ENCODE results near the gene PFN3.

The PFN3 gene

DNA sequence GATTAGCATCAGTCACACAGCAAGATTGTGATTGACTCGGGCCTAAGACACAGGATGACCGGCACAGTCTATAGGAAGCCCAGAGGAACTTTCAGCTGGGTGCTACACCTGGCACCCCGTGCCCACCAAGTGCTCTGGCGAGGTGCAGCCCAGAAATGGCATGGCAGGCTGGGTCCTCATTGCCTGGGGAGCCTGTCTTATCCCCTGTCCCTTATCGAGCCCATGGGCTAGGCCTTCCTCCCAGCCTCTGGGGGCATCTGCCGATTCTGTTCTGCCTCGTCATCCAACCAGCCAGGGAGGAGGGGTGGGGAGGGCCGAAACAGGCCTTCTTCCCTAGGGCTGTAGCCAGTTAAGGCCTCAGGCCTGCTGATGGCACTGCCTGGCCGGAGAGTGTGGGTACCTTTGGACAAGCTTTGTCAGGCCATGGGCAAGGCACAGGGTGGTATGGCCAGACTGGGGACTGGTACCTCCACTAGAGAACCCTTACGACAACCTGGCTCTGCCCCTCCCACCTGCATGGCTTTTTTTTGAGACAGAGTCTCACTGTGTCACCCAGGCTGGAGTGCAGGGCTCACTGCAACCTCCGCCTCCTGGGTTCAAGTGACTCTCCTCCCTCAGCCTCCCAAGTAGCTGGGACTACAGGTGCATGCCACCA is 27.6 kb upstream of the PFN3 start:
- peak overlapping the region; percentile 56 for H3K27ac ChIP-seq (ENCODE audit: low read length)
- TF ChIP-seq, protein P1, sequence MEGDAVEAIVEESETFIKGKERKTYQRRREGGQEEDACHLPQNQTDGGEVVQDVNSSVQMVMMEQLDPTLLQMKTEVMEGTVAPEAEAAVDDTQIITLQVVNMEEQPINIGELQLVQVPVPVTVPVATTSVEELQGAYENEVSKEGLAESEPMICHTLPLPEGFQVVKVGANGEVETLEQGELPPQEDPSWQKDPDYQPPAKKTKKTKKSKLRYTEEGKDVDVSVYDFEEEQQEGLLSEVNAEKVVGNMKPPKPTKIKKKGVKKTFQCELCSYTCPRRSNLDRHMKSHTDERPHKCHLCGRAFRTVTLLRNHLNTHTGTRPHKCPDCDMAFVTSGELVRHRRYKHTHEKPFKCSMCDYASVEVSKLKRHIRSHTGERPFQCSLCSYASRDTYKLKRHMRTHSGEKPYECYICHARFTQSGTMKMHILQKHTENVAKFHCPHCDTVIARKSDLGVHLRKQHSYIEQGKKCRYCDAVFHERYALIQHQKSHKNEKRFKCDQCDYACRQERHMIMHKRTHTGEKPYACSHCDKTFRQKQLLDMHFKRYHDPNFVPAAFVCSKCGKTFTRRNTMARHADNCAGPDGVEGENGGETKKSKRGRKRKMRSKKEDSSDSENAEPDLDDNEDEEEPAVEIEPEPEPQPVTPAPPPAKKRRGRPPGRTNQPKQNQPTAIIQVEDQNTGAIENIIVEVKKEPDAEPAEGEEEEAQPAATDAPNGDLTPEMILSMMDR (IDR thresholded peaks at IDR 0.05; ENCODE audit: low read depth, low read length): no peak
- no peak for TF ChIP-seq EZH2phosphoT487 (IDR thresholded peaks at IDR 0.05; ENCODE audit: low read depth)

DNA sequence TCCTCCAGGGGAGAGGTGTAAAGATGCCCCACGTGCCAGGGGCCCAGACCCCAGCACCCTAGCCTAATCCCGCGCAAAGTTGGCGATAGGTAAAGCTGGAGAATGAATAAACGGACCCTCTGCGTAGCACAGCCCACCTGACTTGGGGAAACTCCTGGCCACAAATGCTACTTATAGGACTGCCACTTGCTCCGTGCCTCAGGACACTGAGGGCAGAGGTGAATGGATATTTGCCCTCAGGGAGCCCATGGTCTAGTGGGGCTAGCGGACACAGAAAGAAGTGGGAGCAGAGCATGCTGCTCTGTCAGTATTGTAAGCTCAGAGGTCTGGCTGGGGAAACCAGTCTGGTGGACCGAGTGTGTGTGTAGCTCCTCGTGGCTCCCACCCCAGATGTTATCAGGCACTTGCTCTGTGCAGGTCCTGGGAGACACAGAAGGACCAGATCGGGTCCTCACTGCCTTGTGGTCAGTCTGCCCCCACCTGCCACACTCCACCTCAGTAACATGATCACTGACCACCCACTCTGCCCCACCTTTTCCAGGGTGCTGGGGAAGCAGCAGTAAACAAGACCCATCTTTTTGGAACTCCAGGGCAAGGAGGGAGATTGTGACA is 26.9 kb upstream of the PFN3 start:
- H3K4me1 ChIP-seq (ENCODE audit: low read length): peaks cover 55% of the 10 kb centered on the region
- peak overlapping the region; percentile 97 for H3K4me2 ChIP-seq (ENCODE audit: low read length)
- peaks cover 21% of the 10 kb centered on the region for H4K20me1 ChIP-seq (ENCODE audit: insufficient read depth, low read length)
- H2AFZ ChIP-seq (ENCODE audit: low read depth, low read length): no peak overlapping the region
- H3K79me2 ChIP-seq (ENCODE audit: low read length): peaks cover 40% of the 10 kb centered on the region
- peak overlapping the region; percentile 81 for H3K9ac ChIP-seq (ENCODE audit: low read length)
- H3K4me3 ChIP-seq (ENCODE audit: low read length): peak overlapping the region; percentile 85
- no peaks in the 10 kb centered on the region for H3K27me3 ChIP-seq (ENCODE audit: low read depth, low read length)
- H3K27ac ChIP-seq (ENCODE audit: low read length): peak overlapping the region; percentile 56
- no peaks in the 10 kb centered on the region for H3K9me3 ChIP-seq (ENCODE audit: insufficient read depth, low read length)
- TF ChIP-seq EZH2phosphoT487 (IDR thresholded peaks at IDR 0.05; ENCODE audit: low read depth): no peak
- TF ChIP-seq, protein P1 (IDR thresholded peaks at IDR 0.05; ENCODE audit: low read depth, low read length): no peak
- H3K36me3 ChIP-seq (replicated peaks; ENCODE audit: low read depth, low read length): peaks cover 11% of the 10 kb centered on the region

More for the DNA sequence above, 27.6 kb upstream of the PFN3 start:
- H3K4me2 ChIP-seq (ENCODE audit: low read length): peak overlapping the region; percentile 97
- H3K27me3 ChIP-seq (ENCODE audit: low read depth, low read length): no peaks in the 10 kb centered on the region
- peak overlapping the region; percentile 81 for H3K9ac ChIP-seq (ENCODE audit: low read length)
- H4K20me1 ChIP-seq (ENCODE audit: insufficient read depth, low read length): peaks cover 21% of the 10 kb centered on the region
- H3K9me3 ChIP-seq (ENCODE audit: insufficient read depth, low read length): no peaks in the 10 kb centered on the region
- no peak overlapping the region for H2AFZ ChIP-seq (ENCODE audit: low read depth, low read length)
- peaks cover 17% of the 10 kb centered on the region for H3K36me3 ChIP-seq (replicated peaks; ENCODE audit: low read depth, low read length)
- H3K4me3 ChIP-seq (ENCODE audit: low read length): peak overlapping the region; percentile 85
- peaks cover 40% of the 10 kb centered on the region for H3K79me2 ChIP-seq (ENCODE audit: low read length)
- H3K4me1 ChIP-seq (ENCODE audit: low read length): peaks cover 55% of the 10 kb centered on the region

DNA sequence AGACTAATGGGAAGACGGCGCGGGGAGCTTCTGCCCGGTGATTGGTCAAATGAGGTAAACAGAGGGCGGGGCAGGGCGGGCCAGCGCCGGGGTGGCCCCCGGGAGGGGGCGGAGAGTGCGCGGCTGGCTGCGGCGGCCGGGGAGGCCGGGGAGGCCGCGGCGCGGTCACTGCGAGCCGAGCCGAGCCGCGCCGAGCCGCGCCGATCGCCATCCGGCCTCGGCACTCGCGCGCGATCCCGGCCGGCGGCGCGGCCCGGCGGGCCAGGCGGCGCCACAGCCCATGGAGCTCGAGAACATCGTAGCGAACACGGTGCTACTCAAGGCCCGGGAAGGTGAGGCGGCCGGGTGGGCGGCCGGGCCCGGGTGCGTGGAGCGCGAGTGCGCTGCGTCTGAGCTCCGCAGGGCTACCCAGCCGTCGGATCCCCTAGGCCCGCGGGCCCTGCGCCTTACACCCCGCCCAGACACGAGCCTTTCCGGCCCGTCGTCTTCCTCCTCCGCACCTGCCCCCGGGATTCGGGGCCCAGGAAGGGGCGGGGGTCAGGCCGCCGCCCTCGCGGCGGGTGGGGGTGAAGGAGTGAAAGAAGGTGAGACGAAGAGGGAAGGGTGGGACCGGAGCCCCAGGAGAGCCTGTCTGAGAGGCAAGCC is 26.2 kb upstream of the PFN3 start, which contains the start of gene GRK6:
Gene GRK6 (plus strand): TSS at position 111 of the 645 bp plus-strand sequence. CDS start 170 bp downstream, at position 281.
- Histone ChIP-seq H4K20me1 (ENCODE audit: insufficient read depth, low read length) (peaks cover 21% of the 10 kb centered on the region), H3K27ac (ENCODE audit: low read length) (peak within 1 kb of the TSS; percentile 60), H3K4me1 (ENCODE audit: low read length) (peaks cover 51% of the 10 kb centered on the region), H3K4me2 (ENCODE audit: low read length) (peak within 1 kb of the TSS; percentile 99), H3K36me3 (replicated peaks; ENCODE audit: low read depth, low read length) (peaks cover 5% of the 10 kb centered on the region), H3K4me3 (ENCODE audit: low read length) (peak within 1 kb of the TSS; percentile 85), H3K9ac (ENCODE audit: low read length) (peak within 1 kb of the TSS; percentile 81), H3K9me3 (ENCODE audit: insufficient read depth, low read length) (no peaks in the 10 kb centered on the region), H2AFZ (ENCODE audit: low read depth, low read length) (peak within 1 kb of the TSS; percentile 71), H3K79me2 (ENCODE audit: low read length) (peaks cover 40% of the 10 kb centered on the region), H3K27me3 (ENCODE audit: low read depth, low read length) (no peaks in the 10 kb centered on the region)
- TF ChIP-seq, protein P1 (IDR thresholded peaks at IDR 0.05; ENCODE audit: low read depth, low read length): no peak
- TF ChIP-seq EZH2phosphoT487 (IDR thresholded peaks at IDR 0.05; ENCODE audit: low read depth): no peak

Data from OCI-LY3 (cell line).